Measurements from ENCODE around the gene LMF1.

Gene LMF1

GRCh38 chr16:984736-985636 lies 14.2 kb upstream of the LMF1 start:
- no peak for DNase-seq

DNA sequence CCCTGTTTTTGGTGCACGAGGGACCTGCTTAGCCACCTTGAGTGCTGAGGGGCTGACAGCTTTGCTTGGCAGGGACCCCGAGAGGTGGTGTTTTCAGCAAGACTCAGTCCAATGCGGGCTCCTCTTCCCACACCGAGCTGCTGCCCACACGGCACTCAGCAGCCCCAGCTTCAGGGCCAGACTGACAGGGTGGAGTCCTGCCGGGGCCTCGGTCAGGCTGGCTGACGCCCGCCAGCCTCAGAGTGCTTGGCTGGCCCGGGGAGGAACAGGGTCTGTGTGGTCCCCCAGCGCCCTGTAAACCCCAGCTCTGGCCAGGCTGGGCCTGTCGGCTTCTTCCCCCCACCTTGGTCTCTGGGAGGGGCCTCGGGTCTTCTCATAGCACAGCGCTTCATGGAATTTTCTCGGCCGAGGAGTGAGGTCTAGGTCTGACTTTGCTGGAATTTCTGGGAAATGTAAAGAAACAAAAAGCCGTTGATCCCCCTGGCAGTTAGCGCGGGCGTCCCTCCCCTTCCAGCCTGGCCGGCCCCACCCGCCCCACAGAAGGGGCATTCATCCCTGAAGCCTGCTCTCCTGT lies 13.4 kb upstream of the LMF1 start:
- no peak for DNase-seq

DNA sequence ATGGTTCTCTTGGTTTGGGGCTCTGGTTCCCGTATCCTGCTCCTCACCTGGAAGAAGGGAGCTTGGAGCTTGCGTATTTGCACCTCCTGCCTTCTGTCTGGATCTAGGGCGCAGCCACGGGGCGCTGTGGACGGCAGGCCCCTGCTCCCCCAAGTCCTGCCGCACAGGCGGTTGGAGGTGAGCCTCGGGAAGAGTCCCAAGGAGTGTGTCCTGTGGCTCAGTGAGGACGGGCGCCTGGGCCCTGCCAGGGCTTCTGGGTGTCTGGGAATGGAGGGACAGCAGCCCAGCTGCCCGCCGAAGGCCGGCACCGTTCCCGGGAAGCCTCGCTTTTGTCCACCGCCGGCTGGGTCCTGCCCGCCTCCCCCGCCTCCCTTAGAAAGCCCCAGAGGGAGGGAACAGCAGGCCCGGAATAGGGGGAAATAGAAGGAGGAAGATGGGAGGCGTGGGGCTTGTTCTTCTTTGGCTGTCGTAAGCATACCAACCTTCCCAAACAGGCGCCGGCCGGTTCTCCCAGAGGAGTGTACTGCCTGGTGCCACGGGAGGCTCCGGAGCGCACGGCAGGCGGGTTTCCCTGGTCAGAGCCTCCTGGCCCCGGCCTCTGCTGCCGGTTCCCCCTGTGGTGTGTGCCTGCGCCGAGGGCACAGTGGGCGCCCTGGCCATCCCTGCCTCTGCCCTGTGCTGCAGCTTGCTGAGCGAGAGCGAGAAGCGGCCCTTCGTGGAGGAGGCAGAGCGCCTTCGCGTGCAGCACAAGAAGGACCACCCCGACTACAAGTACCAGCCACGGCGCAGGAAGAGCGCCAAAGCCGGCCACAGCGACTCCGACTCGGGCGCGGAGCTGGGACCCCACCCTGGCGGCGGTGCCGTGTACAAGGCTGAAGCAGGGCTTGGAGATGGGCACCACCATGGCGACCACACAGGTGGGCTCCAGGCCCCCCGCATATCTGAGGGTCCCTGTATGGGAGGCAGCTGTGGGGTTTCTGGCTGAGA lies 12.6 kb upstream of the LMF1 start:
- no peak for DNase-seq

DNA sequence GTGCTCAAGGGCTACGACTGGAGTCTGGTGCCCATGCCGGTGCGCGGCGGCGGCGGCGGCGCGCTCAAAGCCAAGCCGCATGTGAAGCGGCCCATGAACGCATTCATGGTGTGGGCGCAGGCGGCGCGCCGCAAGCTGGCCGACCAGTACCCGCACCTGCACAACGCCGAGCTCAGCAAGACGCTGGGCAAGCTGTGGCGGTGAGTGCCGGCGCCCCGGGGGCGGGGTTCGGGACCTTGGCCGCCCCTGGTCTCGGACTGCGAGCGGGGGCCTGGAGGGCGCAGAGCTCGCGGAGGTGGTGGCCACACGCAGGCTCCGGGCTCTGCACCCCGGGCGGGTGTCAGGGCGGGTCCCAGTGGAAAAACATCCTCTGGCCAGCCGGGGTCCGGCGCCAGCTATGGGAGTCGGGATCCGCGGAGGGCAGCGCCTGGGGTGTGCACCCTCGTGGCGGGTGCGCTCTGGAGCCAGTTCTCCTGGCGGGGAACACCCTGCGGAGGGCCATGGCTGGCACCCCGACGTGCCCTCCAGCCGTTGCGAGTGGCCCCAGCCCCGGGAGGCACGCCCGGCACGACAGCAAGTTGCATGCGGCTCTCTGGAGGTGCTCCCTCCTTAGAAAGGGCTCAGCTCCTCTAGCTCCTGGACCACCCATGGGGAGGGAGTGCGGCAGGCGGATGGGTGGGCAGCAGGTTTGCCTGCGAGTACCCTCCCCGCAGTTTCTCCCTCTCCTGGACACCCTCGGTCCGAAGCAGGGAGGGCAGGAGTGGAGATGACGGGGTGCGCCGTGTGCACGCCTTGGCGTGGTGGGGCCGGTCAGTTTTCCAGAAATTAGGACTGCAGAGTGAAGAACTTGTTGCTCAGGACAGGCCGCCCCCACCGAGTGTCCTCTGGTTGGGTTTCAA lies 11.6 kb upstream of the LMF1 start:
- DNase-seq, result no peak

- DNase-seq, result no peak
Observed at GRCh38 chr16:981695-982144, 10.9 kb upstream of the LMF1 start, which contains the start of gene SOX8. TSS of gene SOX8 (plus strand) at chr16:981770. CDS start at chr16:981923, 153 bp downstream.

GRCh38 chr16:980595-980854 lies 9.7 kb upstream of the LMF1 start:
- no peak for DNase-seq

GRCh38 chr16:979859-980594 lies 9.2 kb upstream of the LMF1 start:
- no peak for DNase-seq

DNA sequence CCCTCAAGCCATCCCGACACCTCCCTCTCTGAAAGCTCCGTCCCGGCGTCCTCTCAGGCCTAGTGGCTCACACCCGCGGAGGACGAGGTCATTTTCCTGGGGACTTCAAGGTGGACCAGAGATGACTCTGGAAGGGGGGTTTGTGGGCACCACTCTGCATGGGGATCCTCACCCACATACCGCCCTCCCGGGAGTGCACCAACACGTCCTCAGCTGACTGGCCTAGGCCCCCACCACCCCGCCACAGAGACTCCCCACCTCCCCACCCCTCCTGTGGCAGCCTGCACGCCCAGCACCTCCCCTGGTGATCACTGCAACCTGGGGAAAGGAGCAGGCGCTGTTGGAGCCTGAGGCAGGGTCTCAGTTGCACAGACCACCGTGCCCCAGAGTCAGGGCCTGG lies 8.4 kb upstream of the LMF1 start:
- DNase-seq, result no peak

- no peak for DNase-seq
Observed at GRCh38 chr16:978403-978802, 7.6 kb upstream of the LMF1 start.

- DNase-seq, result no peak
Observed at GRCh38 chr16:977896-978295, 7.1 kb upstream of the LMF1 start.

DNA sequence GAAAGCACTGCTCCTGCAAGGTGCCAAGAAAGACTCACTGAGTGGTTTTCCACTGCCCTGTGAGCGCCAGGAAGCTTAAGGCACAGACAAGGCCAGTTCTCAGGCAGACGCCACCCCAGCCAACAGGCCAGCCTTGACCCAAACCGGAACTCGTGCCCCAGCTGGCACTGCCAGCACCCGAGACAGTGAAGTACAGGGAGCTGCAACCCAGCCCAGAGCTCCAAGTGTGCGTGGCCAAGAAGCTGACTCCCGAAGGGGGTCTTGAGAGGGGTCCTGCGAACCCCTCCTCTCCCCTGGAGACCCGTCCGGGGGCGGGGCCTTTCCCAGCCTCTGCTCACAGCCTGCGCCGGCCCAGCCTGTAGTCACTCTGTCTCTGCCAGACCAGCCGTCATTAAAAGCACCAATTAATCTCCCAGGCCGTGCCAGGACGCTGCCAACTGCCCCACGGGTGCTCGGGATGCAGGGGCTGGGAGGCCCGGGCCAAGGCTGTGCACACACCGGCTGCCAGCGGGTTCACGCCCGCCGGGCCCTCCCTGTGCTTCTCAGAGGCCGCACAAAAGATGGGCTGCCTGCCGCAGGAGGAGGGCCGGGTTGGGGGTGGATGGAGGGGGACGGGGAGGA lies 6.4 kb upstream of the LMF1 start:
- no peak for DNase-seq

GRCh38 chr16:976389-976931 lies 5.7 kb upstream of the LMF1 start:
- no peak for DNase-seq

DNA sequence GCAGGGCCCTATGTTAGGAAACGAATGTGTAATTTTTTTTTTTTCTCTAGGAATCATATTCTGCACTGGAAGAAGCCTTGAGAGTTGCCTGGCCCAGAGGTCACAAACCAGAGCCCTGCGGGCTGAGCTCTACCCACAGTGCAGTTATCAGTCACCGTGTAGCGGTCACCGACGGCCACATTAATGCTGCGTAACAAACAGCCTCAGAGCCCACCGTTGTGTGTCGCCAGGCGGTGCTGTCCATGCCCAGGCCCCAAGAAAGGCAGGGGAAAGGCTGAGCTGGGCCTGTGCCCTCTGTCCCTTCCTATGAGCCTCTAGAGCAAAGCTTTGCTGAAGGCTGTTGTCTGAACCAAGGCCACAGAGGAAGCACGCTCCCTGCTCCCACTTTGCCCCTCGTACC lies 4.5 kb upstream of the LMF1 start:
- DNase-seq, result no peak

GRCh38 chr16:974611-975261 lies 4.0 kb upstream of the LMF1 start:
- no peak for DNase-seq

DNA sequence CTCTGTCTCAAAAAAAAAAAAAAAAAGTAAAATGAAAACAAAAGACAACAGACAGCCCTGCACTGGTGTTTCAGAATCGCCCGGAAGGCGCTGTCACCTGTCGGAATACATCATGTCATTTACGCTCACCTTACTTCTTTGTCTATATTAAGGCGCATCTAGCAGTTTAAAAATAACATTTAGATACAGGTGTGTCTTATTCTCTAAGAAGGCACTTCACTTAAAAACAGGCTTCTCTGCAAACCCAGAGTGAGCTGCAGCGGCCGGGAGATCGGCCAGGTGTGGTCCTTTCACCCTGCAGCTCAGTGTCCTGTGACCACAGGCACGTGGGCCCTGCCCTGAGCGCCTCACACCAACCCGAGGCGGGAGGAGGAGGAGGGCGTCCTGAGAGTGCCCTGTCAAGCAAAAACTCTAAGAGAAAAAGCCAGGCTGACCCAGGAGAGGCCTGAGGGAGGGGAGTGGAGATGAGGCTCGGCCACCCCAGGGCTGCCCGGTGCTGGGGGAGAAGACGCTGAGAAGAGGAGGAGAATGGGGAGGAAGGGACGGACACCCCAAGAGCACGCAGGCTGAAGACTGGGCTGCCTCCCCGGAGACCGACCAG lies 3.3 kb upstream of the LMF1 start:
- DNase-seq, result no peak

GRCh38 chr16:973366-973765 lies 2.6 kb upstream of the LMF1 start:
- DNase-seq, result no peak

- DNase-seq, result no peak
Observed at GRCh38 chr16:972316-973002, 1.7 kb upstream of the LMF1 start.

GRCh38 chr16:971981-972315 lies 1.2 kb upstream of the LMF1 start:
- no peak for DNase-seq

DNA sequence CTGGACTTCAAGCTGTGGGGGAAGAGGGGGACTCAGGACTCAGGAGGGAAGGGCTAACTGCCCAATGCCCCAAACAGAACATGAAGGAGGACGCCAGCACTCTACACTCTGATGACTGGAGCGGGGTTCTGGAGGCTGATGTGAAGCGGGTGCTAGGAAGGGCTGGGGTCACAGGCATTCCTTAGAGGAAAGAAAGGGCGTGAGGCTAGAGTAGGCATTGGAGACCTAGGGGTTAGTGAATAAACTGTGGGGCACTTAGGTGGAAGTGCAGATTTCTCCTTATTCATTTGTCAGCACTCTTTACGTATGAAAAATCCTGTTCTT lies 760 bp upstream of the LMF1 start:
- no peak for DNase-seq

GRCh38 chr16:970386-970765 lies 408 bp downstream of the LMF1 start:
- no peak for DNase-seq

Measured in T1000 (cell line).